Activated CD4-positive, alpha-beta T cell treated with anti-CD3 and anti-CD28 coated beads, Interleukin-10, Interleukin-2, amounts not matched to agents 100 ng/mL and 50 ng/mL, durations not matched to agents 16 hours and 8 hours (primary cell): ENCODE results near the gene DAO.
"Not testable (repeated sequence)": the region's sequence is repeated elsewhere in the genome, so short reads cannot be mapped to it uniquely, and the experiment has no call there.

Source experiments
- DNase-seq: peaks from one replicate; pipeline ENCODE4 v3.0.0-alpha.2; 2020

Gene DAO

DNA sequence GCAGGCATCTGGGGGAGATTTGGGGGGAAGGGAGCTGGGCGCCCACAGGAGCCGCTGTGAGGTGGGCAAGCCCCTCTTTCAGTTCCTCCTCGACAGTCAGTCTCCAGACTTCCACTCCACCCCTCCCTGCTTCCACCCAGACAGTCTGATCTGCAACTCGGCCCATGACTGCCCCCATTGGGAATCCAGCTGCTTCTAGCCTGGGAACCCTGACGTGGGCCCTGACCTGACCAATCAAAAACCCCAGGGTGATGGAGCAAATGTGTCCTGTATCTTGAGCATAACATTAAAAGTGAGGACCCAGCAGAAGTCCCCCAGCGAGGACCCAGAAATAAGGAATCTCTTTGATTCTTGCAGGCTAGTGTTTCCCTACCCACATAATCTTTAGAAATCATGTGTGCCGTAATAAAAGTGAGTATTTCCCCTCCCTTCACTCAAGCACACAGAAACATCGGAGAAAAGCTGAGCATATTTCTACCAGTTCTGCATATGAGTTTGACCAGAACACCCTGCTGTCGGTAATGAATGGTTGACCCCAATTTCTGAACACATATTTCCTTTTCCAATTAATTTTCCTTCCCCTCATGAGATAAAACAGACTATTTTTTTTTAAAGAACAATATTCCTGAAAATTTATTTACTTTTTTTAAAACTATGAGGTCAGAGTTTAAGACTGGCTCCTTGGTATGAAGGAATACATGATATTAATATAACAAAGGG, 28.9 kb upstream of the DAO start:
- no peak for DNase-seq

DNA sequence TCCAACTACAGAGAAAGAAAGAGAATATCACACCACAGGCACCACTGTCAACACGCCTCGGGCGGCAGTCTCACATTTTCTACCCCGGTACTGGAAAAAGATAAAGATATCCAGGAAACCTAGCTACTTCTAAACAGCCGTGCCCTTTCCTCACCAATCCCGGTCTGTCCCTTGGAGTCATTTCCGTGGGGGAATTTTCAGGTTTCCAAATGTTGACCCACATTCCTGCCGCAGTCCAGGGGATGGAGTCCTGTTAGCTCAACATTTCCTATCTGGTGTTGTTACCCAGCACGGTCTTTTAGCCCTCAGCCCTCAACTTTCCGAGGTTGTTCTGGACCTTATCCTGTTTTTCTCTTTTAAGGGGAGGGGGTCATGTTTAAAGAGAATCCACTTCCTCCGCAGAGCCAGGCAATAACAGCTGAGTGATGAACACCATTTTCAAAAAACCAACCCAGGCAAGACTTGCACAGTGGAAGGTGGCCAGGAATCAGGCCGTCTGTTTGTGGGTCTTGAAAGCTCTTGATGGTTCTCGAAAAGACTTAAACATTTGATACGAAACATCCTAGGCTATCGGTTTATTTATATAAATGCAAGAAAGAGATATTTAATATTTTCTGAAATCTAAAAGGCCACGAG, 27.1 kb upstream of the DAO start:
- DNase-seq = no peak

DNA sequence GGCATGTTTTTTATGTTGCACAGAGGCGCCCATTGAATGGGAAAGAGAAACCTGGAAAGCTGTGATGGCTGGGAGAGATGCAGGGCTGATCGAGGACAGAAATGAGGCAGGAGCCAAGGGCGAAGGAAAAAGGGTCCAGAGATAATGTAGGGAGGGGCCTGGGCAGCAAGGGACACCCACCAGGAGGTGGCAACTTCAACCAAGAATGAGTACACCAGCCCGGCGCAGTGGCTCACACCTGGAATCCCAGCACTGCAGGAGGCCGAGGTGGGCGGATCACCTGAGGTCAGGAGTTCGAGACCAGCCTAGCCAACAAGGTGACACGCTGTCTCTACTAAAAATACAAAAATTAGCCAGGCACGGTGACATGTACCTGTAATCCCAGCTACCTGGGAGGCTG, 26.5 kb upstream of the DAO start:
- DNase-seq = no peak

DNA sequence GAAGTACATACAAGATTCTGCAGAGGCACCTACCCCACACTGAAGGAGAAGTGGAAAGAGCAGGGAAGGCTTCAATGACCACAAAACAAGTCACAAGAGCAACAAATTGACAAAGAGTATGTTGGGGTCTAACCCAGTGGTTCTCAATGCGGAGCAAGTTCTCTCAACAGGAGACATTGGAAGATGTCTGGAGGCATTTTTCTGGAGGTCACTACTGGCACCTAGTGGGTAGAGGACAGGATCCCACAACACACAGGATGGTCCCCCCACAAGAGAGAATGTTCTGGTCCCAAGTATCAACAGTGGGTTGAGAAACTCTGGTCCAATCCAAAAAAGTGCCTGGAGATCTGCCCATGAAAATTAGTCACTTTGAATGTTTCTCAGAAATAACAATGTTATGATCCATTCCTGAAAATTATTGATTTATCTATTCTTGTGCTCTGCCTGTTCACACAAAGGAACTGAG, 25.9 kb upstream of the DAO start:
- no peak for DNase-seq

DNA sequence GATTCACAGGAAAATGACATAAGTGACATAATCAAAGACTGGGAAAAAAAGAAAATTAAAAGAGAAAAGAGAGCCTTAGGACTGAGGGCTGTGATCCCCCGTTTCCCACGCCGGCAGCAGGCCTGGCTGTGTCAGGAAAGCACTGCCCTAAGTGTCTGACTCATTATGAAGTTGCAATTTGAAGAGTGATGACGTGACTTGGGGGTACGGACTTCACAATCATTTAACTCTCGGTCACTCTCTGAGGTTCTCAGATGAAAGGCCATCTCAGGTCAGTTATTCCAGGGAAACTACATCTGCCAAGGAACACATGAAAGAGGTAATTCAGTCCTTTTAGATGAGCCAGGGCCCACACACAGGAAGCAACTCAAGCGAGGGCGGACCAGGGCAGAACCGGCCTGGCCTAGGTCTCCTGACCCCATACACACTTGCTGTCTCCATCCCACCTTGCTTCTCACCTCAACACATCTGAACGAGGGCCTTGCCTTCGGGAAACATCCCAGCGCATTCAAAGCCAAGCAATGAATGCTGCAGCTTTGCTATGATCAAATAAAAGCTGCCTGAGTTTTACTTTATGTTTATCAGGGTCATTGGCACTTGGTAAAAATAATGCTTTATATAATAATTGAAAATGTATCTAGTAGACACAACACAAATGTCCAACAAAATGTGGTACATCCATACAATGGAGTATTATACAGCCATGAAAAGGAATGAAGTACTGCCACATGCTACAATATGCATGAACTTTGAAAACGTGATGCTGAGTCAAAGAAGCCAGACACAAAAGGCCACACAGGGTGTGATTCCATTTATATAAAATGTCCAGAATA, 25.2 kb upstream of the DAO start:
- DNase-seq = peak; percentile 67

DNA sequence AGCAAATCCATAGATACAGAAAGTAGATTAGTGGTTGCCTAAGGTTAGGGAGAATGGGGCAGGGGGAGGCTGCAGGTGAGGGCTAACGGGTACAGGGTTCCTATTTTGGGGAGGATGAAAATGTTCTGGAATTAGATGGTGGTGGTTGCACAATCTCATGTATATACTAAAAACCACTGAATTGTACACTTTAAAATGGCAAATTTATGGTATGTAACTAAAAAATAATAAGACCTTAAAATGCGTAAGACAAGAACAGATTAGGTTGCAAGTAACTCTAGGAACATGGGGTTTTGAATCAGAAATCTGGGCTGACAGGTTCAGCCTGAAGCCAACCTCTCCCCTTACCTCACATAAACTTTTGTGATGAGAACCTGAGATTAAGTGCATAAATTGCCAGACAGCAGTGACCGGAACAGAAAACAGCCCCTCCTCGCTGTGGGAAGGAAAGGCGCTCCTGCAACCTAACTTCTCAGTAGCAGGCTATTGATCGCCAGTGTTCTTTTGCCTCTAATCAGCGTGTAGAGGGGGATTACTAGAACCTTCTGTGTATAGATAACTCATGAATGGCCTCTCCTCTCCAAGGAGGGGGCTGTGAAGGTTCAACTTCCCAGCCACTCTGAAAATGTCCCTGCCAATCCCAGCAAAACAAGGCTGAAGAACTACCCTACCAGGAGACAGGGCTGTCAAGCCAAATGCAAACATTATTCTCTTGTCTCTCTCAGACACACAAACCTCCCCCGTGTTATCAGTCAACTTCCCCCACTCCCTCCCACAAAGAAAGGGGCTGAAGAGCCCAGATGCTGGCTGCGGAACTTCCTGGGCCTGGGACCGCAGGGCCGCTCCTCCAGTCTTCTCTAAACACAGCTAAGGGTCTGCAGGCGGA, 24.4 kb upstream of the DAO start:
- DNase-seq = no peak

DNA sequence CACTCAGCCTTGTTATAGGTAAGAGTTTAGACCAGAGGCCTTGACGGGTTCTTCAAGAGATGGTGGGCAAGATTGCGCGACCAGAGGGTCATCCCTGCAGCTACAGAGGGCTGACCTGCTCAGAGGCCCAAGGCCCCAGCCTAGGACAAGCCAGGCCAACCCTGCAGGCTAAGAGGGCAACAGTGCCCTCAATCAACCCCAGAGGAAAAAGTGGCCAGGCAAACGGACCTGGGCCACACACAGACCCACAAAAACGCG, 23.8 kb upstream of the DAO start:
- no peak for DNase-seq

DNA sequence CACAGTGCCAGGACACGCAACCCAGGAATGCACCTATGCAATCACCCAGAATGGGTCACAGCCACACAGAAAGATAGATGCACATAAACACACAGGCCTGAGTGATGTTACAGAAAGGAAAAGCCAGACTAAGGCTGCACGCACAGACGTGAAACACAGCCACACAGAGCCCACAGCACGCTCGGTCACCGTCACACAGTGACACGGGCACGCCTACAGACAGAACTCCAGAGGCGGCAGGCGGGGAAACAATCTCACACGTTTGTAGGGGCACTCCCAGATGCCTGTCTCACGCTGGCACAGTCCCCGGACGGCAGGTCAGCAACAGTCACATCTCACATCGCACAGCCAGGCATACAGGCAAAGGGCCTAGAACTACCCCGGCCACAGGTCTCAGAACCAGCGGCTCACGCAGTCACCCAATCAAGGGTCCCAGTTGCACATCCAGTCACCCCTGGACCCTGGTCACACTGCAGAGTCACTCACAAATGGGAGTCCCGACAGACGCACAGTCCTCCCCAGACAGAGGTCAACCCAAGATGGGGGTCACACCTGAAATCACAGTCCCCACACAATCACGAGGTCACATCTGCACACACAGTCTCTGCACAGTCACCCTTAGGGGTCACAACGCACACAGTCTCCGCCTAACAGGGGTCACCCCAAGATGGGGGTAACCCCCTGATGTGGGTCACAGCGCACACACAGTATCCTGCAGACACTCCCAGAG, 23.3 kb upstream of the DAO start:
- DNase-seq = peak; percentile 63

DNA sequence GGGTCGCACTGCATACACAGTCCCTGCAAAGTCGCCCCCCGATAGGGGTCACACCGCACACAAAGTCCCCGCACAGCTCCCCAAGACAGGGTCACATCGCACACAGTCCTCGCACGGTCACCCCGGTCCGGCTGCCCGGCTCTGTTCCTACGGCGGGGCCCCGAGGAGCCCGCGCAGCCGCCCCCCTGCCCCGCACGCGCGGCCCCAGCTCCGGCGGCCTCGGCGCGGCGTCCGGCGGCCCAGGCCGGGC, 22.8 kb upstream of the DAO start:
- DNase-seq = no peak

DNA sequence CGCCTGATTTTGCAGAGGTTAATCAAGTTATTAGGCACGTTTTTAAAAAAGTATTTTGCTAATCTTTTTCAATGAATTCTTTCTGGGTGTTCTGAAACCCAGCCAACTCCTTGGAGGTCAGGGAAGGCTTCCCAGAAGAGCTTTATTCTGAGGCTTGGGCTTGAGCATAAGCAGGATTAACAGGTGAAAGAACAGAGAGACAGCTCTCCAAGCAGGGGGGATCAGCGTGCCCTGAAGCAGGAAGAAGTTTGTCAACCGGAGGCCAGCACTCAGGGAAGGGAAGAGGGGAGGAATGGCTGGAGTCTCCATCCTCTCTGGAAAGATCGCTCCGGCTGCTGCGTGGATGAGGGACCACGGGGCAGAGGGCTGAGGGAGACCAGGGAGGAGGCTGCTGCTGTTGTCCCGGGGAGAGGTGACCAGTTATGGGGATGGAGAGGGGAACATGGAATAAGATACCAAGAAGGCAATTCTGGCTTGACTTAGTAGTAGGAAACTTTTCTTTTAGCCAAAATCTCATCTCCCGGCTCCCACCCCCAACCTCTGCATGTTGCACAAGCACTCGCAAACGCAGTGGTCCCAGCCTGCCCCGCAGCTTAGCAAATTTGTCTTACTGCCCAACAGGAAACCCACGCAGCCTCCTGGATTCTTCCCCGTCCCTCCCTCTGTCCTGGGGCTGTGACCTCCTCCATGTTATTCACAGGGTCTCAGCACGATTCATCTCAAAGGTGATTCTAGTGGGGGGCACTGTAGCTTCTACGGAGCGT, 21.4 kb upstream of the DAO start:
- DNase-seq = no peak

DNA sequence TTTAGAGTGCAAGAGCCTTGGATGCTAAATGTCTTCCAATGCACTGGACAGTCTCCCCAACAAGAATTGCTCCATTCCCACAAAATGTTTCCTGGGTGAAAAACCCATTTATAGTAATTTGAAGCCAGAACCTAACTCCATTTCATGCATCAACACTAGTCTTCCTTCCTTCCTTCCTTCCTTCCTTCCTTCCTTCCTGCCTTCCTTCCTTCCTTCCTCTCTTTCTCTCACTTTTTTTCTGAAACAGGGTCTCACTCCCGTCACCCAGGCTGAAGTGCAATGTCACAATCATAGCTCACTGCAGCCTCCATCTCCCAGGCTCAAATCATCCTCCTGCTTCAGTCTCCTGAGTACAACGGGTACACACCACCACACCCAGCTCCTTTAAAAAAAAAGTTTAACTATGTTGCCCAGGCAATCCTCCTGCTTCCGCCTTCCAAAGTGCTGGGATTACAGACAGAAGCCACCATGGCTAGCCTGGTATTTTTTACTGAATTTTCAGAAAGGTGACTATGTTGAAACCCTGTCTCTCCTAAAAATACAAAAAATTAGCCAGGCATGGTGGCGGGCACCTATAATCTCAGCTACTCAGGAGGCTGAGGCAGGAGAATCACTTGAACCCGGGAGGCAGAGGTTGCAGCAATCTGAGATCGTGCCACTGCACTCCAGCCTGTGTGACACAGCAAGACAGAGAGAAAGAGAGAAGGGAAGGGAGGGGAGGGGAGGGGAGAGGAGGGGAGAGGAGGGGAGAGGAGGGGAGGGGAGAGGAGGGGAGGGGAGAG, 20.6 kb upstream of the DAO start:
- not testable (repeated sequence) for DNase-seq

DNA sequence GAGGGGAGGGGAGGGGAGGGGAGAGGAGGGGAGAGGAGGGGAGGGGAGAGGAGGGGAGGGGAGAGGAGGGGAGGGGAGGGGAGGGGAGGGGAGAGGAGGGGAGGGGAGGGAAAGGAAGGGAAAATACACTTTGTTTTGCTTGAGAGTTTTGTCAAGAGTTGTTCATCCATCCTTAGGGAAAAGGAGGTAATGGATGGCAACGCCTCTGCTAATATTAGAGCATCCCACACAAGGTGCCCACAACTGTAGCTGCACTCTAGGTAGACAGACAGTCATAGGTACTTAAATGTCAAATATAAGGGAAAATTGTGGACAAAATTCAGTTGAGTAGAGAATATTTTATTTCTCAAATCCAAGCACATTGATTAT, 20.0 kb upstream of the DAO start:
- no peak for DNase-seq

DNA sequence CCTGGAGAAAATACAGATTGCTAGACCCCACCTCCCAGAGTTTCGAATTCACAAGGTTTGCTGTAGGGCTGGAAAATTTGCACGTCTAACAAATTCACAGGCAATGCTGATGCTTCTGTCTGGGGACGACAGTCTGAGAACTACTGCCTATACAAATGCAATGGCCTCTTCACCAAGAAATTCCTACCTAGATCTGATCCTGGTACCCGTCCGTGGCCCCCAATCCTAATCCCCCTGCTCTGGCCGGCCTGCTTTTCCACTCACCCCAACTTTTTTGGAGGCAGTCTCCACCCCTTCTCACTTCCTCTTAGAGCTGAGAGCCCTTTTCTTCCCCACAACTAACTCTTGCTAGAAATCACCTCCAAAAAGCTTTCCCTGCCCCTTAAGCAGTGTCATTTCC, 19.4 kb upstream of the DAO start:
- DNase-seq = no peak

DNA sequence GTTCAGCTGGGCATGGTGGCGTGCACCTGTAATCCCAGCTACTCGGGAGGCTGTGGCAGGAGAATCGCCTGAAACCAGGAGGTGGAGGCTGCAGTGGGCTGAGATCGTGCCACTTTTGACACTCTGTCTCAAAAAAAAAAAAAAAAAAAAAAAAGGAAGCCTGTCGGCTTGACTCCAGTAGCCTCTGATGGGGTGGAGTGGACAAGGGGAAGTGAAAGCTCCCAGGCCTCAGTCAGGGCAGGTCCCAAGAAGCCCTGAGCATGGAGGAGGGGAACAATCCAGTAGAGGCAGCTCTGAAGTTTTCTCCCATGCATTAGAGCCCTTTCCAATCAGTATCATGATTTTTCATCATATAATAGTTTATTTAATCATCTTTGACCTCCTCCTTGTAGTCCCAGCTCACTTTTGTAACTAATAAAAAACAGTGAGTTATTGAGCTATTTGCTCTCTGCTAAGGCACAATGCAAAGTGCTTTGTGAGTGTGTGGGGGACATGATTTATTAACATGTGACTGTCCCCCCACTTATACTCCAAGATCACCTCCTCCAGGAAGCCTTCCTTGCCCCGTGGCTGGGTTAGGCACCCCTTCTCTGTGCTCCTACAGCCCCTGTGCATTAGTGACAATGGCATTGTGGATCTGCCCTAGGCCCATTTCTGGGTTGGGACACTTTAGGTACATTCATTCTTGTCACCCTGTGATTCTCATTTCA, 17.9 kb upstream of the DAO start:
- no peak for DNase-seq

DNA sequence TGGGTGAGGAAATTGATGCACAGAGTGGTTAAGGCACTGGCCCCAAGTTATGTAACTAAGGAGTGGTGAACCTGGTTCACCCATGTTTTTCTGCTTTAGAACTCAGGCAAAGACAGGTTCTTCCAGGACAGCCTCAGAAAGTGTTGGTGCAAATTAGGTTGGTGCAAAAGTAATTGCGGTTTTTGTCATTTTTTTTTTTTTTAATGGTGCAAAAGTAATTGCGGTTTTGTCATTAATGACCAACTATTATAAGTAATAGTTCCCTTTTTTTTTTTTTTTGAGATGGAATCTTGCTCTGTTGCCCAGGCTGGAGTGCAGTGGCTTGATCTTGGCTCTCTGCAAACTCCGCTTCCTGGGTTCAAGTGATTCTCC, 17.3 kb upstream of the DAO start:
- DNase-seq = no peak

DNA sequence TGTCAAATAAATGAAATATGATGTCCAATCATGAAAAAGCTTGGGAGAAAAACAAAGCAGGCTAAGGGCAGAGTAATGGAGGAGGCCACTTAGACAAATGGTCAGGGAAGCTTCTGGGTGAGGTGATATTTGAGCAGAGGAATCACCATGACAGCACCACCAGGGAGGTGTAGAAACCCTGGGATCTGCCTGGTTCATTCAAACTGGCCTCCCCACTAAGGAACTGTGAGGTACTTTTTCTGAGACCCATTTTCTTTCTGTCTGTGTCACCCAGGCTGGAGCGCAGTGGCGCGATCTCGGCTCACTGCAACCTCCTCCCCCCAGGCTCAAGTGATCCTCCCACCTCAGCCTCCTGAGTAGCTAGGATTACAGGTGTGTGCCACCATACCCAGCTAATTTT, 14.7 kb upstream of the DAO start:
- DNase-seq = no peak

DNA sequence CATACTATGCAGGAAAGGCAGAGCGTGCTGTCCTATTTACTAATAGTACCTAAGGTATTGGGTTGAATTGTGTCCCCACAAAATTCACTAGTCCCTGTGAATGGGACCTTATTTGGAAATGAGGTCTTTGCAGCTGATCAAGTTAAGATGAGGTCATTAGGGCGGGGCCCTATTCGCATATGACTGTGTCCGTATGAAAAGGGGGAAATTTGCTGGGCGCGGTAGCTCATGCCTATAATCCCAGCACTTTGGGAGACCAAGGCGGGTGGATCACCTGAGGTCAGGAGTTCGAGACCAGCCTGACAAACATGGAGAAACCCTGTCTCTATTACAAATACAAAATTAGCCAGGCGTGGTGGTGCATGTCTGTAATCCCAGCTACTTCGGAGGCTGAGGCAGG, 13.8 kb upstream of the DAO start:
- not testable (repeated sequence) for DNase-seq

DNA sequence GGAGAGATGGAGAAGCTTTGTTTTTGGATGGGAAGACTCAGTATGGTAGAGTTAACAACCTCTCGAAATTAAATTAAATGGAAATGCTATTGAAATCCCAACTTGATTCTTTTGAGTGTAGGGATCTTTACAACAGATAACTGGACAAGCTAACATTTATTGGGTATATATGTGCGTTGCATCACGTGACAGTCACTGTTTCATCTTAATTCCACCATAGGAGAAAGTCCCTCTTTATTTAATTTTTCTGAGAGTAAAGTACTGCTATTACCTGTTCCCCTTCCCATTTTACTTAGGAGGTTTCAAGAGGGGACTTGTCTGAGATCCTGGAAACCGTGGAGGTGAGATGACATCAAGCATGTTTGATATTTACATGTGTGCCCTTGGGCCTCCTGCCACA, 11.1 kb upstream of the DAO start:
- no peak for DNase-seq

DNA sequence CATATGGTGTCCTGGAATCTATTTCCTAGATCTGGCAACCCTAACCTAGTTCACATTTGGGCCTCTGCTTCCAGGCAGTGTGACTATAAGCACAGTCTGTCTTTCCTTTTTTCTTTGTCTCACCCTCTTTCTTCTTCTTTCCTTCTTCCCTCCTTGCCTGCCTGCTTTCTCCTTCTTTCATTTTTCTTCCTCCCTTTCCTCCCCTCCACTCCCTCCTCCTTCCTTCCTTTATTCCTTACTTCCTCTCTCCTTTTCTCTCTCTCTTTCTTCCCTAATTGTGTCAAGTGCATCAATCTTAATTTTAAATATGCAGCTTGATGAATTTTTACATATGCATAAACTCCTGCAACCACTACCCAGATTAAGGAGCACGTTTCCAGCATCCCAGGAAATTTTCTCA, 4.6 kb upstream of the DAO start:
- no peak for DNase-seq

DNA sequence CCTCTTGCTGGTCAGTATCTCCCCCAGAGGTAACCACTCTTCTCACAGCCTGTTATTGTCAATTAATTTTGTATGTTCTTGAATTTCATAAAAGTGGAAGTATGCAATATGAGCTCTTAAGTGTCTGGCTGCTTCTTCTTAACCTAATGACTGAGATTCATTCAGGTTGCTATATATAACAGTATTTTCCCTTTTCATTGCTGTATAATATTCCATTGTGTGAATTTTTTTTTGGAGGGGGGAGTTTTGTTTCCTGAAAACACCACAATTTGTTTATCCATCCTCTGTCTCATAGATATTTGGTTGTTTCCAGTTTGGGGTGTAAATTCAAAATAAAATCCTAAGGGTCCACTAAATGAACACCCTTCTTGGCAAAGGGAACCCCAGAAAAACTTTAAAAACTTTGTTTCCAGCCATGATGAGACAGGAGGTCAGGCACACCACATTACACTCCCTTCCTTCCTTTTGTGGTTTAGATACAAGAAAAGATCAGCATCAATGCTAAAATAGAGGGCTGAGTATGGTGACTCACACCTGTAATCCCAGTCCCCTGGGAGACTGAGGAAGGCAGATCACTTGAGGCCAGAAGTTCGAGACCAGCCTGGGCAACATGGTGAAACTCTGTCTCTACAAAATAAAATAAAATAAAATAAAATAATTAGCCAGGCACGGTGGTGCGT, 4.1 kb upstream of the DAO start:
- DNase-seq = no peak
